Fibroblast of pulmonary artery (primary cell): ENCODE measurements around the gene PTPRN2.

ENCODE experiments used
- DNase-seq: peaks from one replicate; pipeline ENCODE4 v3.0.0-alpha.2; 2010; ENCODE audit warnings: low read depth
- H3K4me3 ChIP-seq: replicated peaks from 2 replicates; pipeline ENCODE4 v1.5.1; 2011; ENCODE audit warnings: low read depth, mild to moderate bottlenecking, control low read depth, low read length, moderate library complexity
- CTCF ChIP-seq: IDR thresholded peaks from 2 replicates; pipeline ENCODE4 v1.5.1; 2011; ENCODE audit warnings: mild to moderate bottlenecking, control low read depth, low read length, inconsistent platforms; ENCODE audit errors: missing control alignments

PTPRN2 gene

DNA sequence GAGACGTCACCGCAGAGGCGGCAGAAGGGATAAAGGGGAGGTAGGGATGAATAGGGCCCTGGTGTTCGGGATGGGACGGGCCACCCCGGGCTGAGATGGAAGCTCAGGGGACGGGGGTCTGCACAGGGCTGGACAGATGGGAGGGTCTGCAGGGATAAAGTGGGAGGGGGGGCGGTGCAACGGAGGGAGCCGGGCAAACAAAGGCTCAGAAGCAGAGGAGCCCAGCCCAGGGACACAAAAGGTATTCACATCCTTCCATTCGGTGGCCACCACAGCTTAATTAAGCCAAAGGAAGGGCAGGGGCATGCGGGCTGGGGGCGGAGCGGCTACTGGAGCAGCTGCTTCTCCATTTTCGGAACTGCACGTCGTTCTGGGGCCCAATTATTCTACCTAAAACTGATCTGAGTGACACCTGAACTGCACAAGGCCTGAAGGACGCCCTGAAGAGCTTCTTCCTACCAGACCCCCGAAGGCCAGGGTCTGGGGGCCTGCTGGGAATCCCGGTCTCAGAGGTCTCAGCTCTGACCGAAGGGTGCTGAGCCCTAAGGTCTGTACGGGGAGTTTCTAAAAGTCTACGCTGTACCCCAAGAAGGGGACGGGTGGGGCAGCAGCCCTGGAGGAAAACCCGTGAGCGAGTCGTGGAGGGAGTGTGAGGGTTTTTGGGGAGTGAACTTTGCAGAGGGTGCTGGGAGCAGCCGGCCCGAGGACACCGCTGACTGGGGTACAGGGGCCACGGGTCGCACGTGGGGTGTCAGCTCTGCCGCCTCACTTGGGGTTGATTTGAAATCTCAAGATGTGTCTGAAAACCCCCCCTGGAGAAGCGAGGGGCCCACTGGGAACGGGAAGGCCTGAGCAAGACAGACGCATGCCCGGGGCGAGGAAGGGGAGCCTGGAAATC is 916.0 kb downstream of the PTPRN2 start:
- H3K4me3 ChIP-seq = no peak overlapping the region
- DNase-seq = no peak
- no peak for TF ChIP-seq CTCF

GRCh38 chr7:157670490-157671357 is 916.9 kb downstream of the PTPRN2 start:
- no peak for TF ChIP-seq CTCF
- no peak overlapping the region for H3K4me3 ChIP-seq
- no peak for DNase-seq

GRCh38 chr7:157669768-157670351 is 917.8 kb downstream of the PTPRN2 start:
- TF ChIP-seq CTCF = no peak
- no peak for DNase-seq
- no peak overlapping the region for H3K4me3 ChIP-seq

- no peak for DNase-seq
- no peak overlapping the region for H3K4me3 ChIP-seq
- no peak for TF ChIP-seq CTCF
These were observed 918.5 kb downstream of the PTPRN2 start for GRCh38 chr7:157668884-157669767.

DNA sequence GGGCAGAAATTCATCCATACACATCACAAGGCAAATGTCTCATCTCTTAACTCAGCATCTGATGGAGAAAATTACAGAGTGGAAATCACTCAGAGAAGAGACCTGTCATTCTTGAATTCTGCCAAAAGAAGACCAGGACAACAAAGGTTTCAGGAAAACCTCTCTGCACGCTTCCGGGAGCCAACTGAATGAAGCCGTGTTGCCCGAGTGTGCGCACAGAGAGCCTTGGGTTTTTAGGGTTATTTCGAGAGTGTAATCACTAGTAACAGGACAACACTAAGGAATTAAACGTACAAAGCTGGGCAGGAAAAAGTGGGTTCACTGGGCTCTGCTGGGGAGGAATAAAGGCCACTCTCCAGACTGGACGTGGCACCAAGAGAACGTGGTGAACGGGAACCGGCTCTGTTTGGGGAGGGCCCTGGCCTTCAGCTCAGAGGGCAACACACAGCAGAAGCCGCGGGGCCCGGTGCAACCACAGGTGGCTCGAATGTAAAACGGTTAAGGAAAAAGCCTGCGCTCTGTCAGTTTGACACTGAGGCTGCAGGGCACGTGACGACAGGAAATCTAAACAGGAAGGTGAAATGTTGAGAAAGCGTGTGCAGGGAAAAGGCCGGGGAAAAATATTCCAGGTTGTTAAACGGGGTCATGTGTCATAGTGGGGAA is 919.3 kb downstream of the PTPRN2 start:
- TF ChIP-seq CTCF = no peak
- DNase-seq = no peak
- H3K4me3 ChIP-seq = no peak overlapping the region

DNA sequence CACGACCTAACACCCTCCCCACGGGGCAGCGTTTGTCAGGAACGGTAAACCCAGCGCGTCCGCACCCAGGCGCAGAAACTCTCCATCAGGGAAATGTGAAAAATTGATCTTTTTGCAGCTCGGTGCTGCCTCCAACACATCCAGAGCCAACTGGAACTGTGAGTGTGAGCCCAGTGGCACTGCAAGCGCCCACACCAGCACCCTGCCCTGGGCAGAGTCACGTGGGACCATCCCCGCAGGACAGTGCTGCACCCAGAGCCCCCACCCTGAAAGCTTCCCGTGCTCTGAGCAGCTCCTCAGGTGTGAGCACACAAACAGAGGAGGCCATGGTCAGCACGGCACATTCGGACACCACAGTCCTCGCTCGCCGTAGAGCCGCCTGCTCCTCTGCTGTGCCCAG is 919.9 kb downstream of the PTPRN2 start:
- no peak overlapping the region for H3K4me3 ChIP-seq
- TF ChIP-seq CTCF = no peak
- no peak for DNase-seq
